Brain pericyte (primary cell): ENCODE data around the gene CHD1L.
"Not testable (repeated sequence)": the region's sequence is repeated elsewhere in the genome, so short reads cannot be mapped to it uniquely, and the experiment has no call there.

Experiments used
- DNase-seq: peaks from one replicate; pipeline ENCODE4 v3.0.0-alpha.2; 2012; ENCODE audit warnings: low read depth, low spot score

Gene CHD1L

DNA sequence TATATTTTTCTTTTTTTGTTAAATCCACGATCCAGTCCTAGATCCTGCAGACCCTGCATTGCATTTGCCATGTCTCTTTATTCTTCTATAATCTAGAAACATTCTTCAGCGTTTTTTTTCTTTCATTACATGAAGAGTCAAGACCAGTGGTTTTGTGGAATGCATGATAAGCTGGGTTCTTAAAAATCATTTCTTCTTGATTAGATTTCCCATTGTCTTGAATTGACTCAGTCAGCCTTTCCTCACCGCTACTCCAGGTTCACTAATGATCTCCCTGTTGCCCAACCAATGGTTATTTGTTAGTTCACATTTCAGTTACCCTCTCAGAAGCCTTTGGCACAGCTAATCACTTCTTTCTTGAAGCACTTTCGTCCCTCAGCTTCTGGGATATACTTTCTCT is 25.2 kb downstream of the CHD1L start:
- no peak for DNase-seq

DNA sequence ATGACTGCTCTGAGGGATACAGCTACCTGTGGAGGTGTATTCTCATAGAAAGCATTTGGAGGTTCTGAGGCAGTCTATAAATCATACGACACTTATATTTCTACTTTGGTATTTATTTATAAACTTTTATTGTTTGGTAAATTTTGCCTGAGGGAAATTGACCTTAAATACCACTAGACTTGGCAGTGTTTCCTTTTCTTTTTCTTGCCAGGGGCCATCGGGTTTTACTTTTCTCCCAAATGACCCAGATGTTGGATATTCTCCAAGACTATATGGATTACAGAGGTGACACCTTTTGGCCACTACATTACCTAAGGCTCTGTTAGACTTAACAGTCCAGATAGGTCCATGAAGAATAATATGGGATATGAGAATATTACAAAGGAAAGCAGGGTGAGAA is 28.2 kb downstream of the CHD1L start:
- DNase-seq: no peak

DNA sequence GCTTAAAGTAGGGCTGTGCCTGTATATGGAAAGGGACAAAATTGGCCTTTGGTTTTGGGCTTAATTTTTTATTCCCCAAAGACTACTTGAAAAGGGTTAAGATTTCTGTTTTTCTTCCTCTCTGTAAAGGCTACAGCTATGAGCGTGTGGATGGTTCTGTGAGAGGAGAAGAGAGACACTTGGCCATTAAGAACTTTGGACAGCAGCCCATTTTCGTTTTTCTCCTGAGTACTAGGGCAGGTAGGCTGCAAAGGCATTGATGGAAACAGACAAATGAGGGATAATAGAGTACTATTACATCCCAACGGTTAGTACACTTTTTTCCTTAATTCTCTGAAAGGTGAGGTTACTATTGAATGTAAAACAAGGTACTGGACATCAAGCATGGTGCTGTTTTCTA is 29.6 kb downstream of the CHD1L start:
- no peak for DNase-seq

DNA sequence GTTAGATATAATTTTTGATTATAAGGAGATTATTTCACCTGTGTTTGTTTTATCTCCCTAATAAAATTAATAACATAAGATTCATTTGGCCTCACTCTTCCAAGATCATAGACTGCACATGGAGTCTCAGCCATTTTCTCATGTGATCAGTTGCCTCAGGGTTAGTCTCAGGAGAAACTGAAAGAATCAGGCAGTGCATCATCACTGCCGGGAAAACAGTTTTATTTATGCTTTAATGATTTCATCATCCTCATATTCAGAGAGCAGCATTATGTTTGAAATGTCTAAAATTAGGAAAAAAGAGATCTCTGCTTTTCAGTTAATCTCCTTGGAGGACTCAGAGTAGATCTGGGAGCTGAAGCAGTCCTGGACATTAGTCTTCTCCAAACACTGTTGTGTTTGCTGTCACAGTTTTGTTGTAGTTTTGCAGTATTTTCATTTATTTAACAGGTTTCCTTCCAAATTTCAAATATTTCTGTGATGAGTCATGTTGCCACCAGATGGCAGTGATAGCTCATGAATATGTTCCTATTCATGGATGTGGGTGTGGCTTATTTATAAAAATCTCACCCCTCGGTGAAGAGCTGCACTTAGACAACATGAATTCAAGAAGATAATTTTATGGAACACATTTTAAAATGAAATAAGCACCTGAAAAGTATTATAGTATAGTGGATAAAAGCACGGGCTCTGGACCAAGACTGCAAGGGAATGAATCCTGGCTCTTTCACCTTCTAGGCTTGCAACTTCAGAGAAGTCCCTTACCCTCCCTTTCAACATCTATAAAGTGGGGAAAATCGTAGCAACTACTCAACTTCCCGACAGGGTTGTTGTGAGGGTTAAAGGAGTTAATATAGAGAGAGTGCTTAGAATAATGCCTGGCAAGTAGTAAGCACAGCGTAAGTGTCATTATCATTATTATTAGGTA is 31.2 kb downstream of the CHD1L start:
- peak; percentile 11 for DNase-seq

GRCh38 chr1:147281950-147282349 is 39.5 kb downstream of the CHD1L start:
- DNase-seq: no peak

DNA sequence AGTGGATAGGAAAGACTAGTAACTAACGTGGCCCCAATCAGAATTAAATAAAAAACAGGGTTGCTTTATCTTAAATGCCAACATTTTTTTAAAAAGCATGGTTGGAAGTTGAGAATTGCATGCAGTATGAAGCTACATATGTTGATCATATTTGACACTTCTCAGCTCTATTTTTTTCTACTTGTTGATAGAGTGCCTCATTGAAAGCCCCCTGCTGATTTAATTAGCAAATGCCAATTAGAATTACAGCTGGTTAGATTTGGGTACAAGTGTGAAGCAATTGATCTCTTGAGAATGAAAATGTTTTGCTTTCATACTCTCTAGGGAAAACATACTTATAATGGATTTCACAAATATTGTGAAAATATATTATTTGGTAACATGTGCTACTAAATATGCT is 40.5 kb downstream of the CHD1L start:
- DNase-seq: no peak

DNA sequence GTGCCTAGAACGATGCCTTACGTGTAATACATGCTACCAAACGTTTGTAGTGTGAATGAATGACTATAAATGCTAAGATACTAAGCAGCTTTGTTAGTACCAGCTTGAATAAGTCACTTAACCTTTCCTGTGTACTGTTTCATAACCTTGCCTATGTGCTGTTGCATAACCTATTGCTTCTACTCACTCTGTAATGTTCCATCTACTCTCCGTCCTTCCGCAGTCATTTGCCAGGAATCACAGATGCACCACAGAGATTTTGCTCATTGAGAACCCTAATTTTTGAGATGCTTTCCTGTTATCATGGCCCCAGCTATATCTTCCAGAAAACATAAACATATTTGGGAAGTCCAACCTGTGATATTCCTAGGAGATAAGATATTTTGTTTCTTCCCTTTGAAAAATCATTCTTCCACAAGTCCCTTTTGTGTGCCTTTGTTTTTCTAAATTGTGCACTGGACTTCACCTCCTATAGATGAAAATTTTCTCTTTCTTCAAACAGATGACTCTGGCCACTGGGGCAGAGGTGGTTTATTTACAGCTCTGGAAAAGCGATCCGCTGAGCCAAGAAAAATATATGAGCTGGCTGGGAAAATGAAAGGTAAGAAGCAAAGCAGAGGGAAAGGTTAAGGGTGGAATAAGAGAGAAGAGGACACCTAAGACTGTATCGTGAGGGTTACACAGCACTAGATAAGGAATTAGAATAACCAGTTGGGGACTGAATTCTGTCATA is 44.8 kb downstream of the CHD1L start:
- no peak for DNase-seq

DNA sequence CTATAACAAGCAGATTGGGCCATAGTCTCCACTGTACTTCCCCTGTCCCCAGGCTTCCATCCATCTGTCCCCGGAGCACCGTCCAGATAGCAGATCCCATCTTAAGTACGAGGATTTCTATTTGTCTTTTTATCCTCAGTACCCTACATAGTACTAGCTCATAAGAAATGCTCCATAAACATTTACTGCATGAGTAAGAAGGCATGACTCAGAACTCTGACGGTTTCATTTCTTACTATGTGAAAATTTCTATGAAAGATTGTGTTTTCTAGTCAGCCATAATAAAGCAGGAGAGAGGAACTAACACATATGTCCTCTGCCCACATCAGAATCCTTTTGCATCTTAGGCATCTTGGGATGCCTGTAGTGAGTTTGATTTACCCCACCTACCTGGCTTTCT is 49.5 kb downstream of the CHD1L start:
- DNase-seq: peak; percentile 7

DNA sequence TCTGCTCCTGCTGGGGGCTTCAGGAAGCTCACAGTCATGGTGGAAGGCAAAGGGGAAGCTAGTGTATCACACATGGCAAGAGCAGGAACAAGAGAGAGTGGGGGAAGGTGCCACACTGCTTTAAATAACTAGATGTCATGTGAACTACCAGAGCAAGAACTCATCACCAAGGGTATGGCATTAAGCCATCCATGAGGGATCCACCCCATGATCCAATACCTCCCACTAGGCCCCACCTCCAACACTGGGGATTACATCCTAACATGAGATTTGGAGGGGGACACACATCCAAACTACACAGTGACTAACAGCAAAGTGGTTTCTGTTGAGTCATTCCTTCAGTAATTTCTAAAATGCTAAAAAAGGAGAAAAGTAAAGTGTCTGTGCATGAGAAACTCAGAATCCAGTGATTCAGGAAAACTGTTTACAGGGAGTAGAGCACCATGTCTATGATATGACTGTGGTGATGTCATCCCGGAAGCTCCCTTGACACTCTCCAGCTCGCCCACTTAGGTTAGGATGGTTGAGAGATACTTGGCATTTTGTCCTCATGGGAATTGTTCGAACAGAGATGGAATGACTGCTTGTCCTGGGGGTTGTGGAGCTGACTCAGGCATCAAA is 50.3 kb downstream of the CHD1L start:
- peak; percentile 13 for DNase-seq

GRCh38 chr1:147297438-147297837 is 55.0 kb downstream of the CHD1L start:
- no peak for DNase-seq

GRCh38 chr1:147305803-147306202 is 63.3 kb downstream of the CHD1L start:
- not testable (repeated sequence) for DNase-seq

- no peak for DNase-seq
Measured at GRCh38 chr1:147316968-147317367, 74.5 kb downstream of the CHD1L start.

DNA sequence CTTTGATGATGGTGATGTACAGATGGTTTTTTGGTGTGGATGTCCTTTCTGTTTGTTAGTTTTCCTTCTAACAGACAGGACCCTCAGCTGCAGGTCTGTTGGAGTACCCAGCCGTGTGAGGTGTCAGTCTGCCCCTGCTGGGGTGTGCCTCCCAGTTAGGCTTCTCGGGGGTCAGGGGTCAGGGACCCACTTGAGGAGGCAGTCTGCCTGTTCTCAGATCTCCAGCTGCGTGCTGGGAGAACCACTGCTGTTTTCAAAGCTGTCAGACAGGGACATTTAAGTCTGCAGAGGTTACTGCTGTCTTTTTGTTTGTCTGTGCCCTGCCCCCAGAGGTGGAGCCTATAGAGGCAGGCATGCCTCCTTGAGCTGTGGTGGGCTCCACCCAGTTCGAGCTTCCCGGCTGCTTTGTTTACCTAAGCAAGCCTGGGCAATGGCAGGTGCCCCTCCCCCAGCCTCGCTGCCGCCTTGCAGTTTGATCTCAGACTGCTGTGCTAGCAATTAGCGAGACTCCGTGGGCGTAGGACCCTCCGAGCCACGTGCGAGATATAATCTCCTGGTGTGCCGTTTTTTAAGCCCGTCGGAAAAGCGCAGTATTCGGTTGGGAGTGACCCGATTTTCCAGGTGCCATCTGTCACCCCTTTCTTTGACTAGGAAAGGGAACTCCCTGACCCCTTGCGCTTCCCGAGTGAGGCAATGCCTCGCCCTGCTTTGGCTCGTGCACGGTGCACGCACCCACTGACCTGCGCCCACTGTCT is 84.6 kb downstream of the CHD1L start:
- DNase-seq: not testable (repeated sequence)

GRCh38 chr1:147334292-147334691 is 91.8 kb downstream of the CHD1L start:
- no peak for DNase-seq

GRCh38 chr1:147336291-147336690 is 93.8 kb downstream of the CHD1L start:
- no peak for DNase-seq

GRCh38 chr1:147337040-147337630 is 94.7 kb downstream of the CHD1L start:
- no peak for DNase-seq

GRCh38 chr1:147338571-147338970 is 96.1 kb downstream of the CHD1L start:
- DNase-seq: no peak

GRCh38 chr1:147341246-147341645 is 98.8 kb downstream of the CHD1L start:
- DNase-seq: no peak
